Neural progenitor cell (in vitro differentiated cells): Measurements from ENCODE around the gene GPR107. TPM values are rescaled to one million over a fixed set of nuclear protein-coding genes. Genes with fewer than 3 reads are reported as not detected.

Experiments used
- DNase-seq: peaks from one replicate; pipeline ENCODE4 v3.0.0-alpha.2; 2016; ENCODE audit warnings: low spot score
- H2AFZ ChIP-seq: fragments of 200-600 bp; sonication (generic); replicated peaks from 2 replicates; pipeline ENCODE4 v1.6.1; 2016; ENCODE audit warnings: antibody characterized with exemption
- H3F3A ChIP-seq: fragments of 200-600 bp; sonication (generic); 2 replicates; pipeline ENCODE4 v1.6.1; 2016; ENCODE audit warnings: antibody characterized with exemption, low read depth
- H3K27ac ChIP-seq: fragments of 200-600 bp; sonication (generic); 2 replicates; pipeline ENCODE4 v1.5.1; 2016; ENCODE audit warnings: mild to moderate bottlenecking
- H3K27me3 ChIP-seq: fragments of 200-600 bp; sonication (generic); 2 replicates; pipeline ENCODE4 v1.6.1; 2016; ENCODE audit warnings: mild to moderate bottlenecking, moderate library complexity
- H3K36me3 ChIP-seq: fragments of 200-600 bp; sonication (generic); 2 replicates; pipeline ENCODE4 v1.5.1; 2016
- H3K4me1 ChIP-seq: fragments of 200-600 bp; sonication (generic); 2 replicates; pipeline ENCODE4 v1.6.1; 2016; ENCODE audit warnings: mixed run types
- H3K4me2 ChIP-seq: fragments of 200-600 bp; sonication (generic); 2 replicates; pipeline ENCODE4 v1.6.1; 2016
- H3K4me3 ChIP-seq: fragments of 200-600 bp; sonication (generic); 2 replicates; pipeline ENCODE4 v1.5.1; 2016
- H3K79me2 ChIP-seq: fragments of 200-600 bp; sonication (generic); 2 replicates; pipeline ENCODE4 v1.6.1; 2016; ENCODE audit warnings: low read depth
- H3K9ac ChIP-seq: fragments of 200-600 bp; sonication (generic); 2 replicates; pipeline ENCODE4 v1.6.1; 2016
- H3K9me3 ChIP-seq: fragments of 200-600 bp; sonication (generic); 2 replicates; pipeline ENCODE4 v1.5.1; 2016; ENCODE audit warnings: low read depth
- H4K20me1 ChIP-seq: fragments of 200-600 bp; sonication (generic); 2 replicates; pipeline ENCODE4 v1.6.1; 2016; ENCODE audit warnings: low read depth
- H3K27ac Mint-ChIP-seq: 3 replicates; pipeline ENCODE4 v1.8.0; 2021; ENCODE audit warnings: mixed read lengths
- H3K27me3 Mint-ChIP-seq: 2 replicates; pipeline ENCODE4 v1.8.0; 2022; ENCODE audit warnings: low read depth, mild to moderate bottlenecking, inconsistent platforms, moderate library complexity, mixed read lengths; ENCODE audit not compliant: insufficient read depth
- H3K36me3 Mint-ChIP-seq: 3 replicates; pipeline ENCODE4 v1.8.0; 2021; ENCODE audit warnings: mixed read lengths
- H3K4me1 Mint-ChIP-seq: 3 replicates; pipeline ENCODE4 v1.8.0; 2021; ENCODE audit warnings: mixed read lengths
- H3K4me3 Mint-ChIP-seq: 3 replicates; pipeline ENCODE4 v1.8.0; 2021; ENCODE audit warnings: mild to moderate bottlenecking, moderate library complexity, mixed read lengths
- H3K9me3 Mint-ChIP-seq: 3 replicates; pipeline ENCODE4 v1.8.0; 2020; ENCODE audit warnings: mixed read lengths
- CTCF ChIP-seq: fragments of 200-600 bp; sonication (generic); IDR thresholded peaks from 2 replicates; pipeline ENCODE4 v1.5.1; 2017; ENCODE audit warnings: antibody characterized with exemption, mild to moderate bottlenecking
- EZH2 ChIP-seq: fragments of 200-600 bp; sonication (generic); IDR thresholded peaks from 2 replicates; pipeline ENCODE4 v1.6.1; 2017; ENCODE audit warnings: antibody characterized with exemption, mild to moderate bottlenecking, moderate library complexity
- EZH2phosphoT487 ChIP-seq: fragments of 200-600 bp; sonication (generic); IDR thresholded peaks from 2 replicates; pipeline ENCODE4 v1.6.1; 2017; ENCODE audit warnings: antibody characterized with exemption
- total RNA-seq: library from RNA; depleted of rRNA; stranded (reverse); fragments of >200 nt; gene quantifications from 2 replicates; pipeline ENCODE4 v1.2.3, GENCODE V29; 2015; ENCODE audit warnings: low replicate concordance

GPR107 gene
- total RNA-seq, 1 donor from 2014 or later: 33.8 TPM

- peak within 1 kb of the TSS; percentile 70 for H3K27ac Mint-ChIP-seq
- no peaks in the 10 kb centered on the region for H3K9me3 Mint-ChIP-seq
Observed at GRCh38 chr9:130172161-130172857, 118.6 kb downstream of the GPR107 start, which contains the start of gene NCS1. TSS of gene NCS1 (plus strand) at chr9:130172404. CDS start at chr9:130172664, 260 bp downstream.

GRCh38 chr9:130172858-130173665 is 119.4 kb downstream of the GPR107 start:
- Histone ChIP-seq H3K4me2 (peak overlapping the region; percentile 91), H2AFZ (peak overlapping the region; percentile 30), H3K4me3 (peak overlapping the region; percentile 85), H3F3A (peaks cover 15% of the 10 kb centered on the region), H3K4me1 (peaks cover 3% of the 10 kb centered on the region), H3K79me2 (peaks cover 28% of the 10 kb centered on the region), H3K36me3 (no peaks in the 10 kb centered on the region), H4K20me1 (no peaks in the 10 kb centered on the region), H3K27ac (no peak overlapping the region), H3K27me3 (peaks cover 11% of the 10 kb centered on the region), H3K9ac (no peak overlapping the region), H3K9me3 (no peaks in the 10 kb centered on the region)
- DNase-seq: peak; percentile 60
- Mint-ChIP-seq H3K27me3 (peaks cover 18% of the 10 kb centered on the region), H3K36me3 (no peaks in the 10 kb centered on the region), H3K4me1 (peaks cover 19% of the 10 kb centered on the region), H3K4me3 (peak overlapping the region; percentile 91), H3K9me3 (no peaks in the 10 kb centered on the region), H3K27ac (peak overlapping the region; percentile 66)
- TF ChIP-seq CTCF (peak; percentile 32), EZH2 (no peak)

More at GRCh38 chr9:130172161-130172857, 118.6 kb downstream of the GPR107 start, which contains the start of gene NCS1:
- Histone ChIP-seq H4K20me1 (no peaks in the 10 kb centered on the region), H3K4me3 (peak within 1 kb of the TSS; percentile 85), H2AFZ (peak within 1 kb of the TSS; percentile 94), H3K9ac (no peak within 1 kb of the TSS), H3K9me3 (no peaks in the 10 kb centered on the region), H3K27ac (no peak within 1 kb of the TSS), H3K36me3 (no peaks in the 10 kb centered on the region), H3K27me3 (peaks cover 11% of the 10 kb centered on the region), H3F3A (peaks cover 15% of the 10 kb centered on the region), H3K79me2 (peaks cover 28% of the 10 kb centered on the region), H3K4me1 (peaks cover 3% of the 10 kb centered on the region), H3K4me2 (peak within 1 kb of the TSS; percentile 95)
- H3K36me3 Mint-ChIP-seq: no peaks in the 10 kb centered on the region
- TF ChIP-seq CTCF (no peak), EZH2phosphoT487 (no peak), EZH2 (no peak)
- H3K4me1 Mint-ChIP-seq: peaks cover 20% of the 10 kb centered on the region
- DNase-seq: peak; percentile 84
- H3K27me3 Mint-ChIP-seq: peaks cover 18% of the 10 kb centered on the region
- H3K4me3 Mint-ChIP-seq: peak within 1 kb of the TSS; percentile 91

- TF ChIP-seq EZH2phosphoT487: no peak
- no peak for TF ChIP-seq CTCF
- TF ChIP-seq EZH2: no peak
- Histone ChIP-seq H3K9me3 (no peaks in the 10 kb centered on the region), H3K79me2 (peaks cover 28% of the 10 kb centered on the region), H3K9ac (no peak overlapping the region), H3K36me3 (no peaks in the 10 kb centered on the region), H3K4me2 (peak overlapping the region; percentile 91), H3F3A (peaks cover 15% of the 10 kb centered on the region), H4K20me1 (no peaks in the 10 kb centered on the region), H2AFZ (no peak overlapping the region), H3K4me3 (peak overlapping the region; percentile 85), H3K27me3 (peaks cover 11% of the 10 kb centered on the region), H3K27ac (no peak overlapping the region), H3K4me1 (peaks cover 3% of the 10 kb centered on the region)
- no peaks in the 10 kb centered on the region for H3K9me3 Mint-ChIP-seq
- no peak for DNase-seq
- H3K27ac Mint-ChIP-seq: no peak overlapping the region
- H3K27me3 Mint-ChIP-seq: peaks cover 18% of the 10 kb centered on the region
- peak overlapping the region; percentile 91 for H3K4me3 Mint-ChIP-seq
- no peaks in the 10 kb centered on the region for H3K36me3 Mint-ChIP-seq
- peaks cover 19% of the 10 kb centered on the region for H3K4me1 Mint-ChIP-seq
Observed at GRCh38 chr9:130173666-130173983, 119.9 kb downstream of the GPR107 start.
